Kidney (tissue), 14 donors: ENCODE results near the gene PPP1R14B. TPM values are rescaled to one million over a fixed set of nuclear protein-coding genes. Genes with fewer than 3 reads are reported as not detected.

Experiments
- DNase-seq, 5 donors: peaks; one replicate each; pipeline ENCODE4 v3.0.0-alpha.2; 2013 to 2020
- FAIRE-seq: peaks from 2 replicates; lab custom pipeline; 2012; peaks lifted over from hg19 to GRCh38; lab: Jason Lieb, UNC
- H3K27ac ChIP-seq, 2 donors: one replicate each; pipeline ENCODE4 v1.7.0; 2013; ENCODE audit warnings: low read depth in 2 of 2, low read length in 2 of 2, inconsistent platforms in 1 of 2
- H3K27me3 ChIP-seq: one replicate; pipeline ENCODE4 v1.7.1; 2013; ENCODE audit warnings: low read length, inconsistent platforms; ENCODE audit not compliant: control insufficient read depth, insufficient read depth
- H3K36me3 ChIP-seq, 3 donors: one replicate each; pipeline versions ENCODE4 v1.7.0 to v1.7.1; 2013; ENCODE audit warnings: low read length in 3 of 3, control low read depth in 1 of 3, inconsistent platforms in 1 of 3; ENCODE audit not compliant: insufficient read depth in 3 of 3, control insufficient read depth in 2 of 3
- H3K4me1 ChIP-seq, 3 donors: one replicate each; pipeline versions ENCODE4 v1.7.0 to v1.7.1; 2013; ENCODE audit warnings: low read length in 3 of 3, inconsistent platforms in 1 of 3, low read depth in 1 of 3; ENCODE audit not compliant: control insufficient read depth in 2 of 3, insufficient read depth in 2 of 3
- H3K4me3 ChIP-seq, 3 donors: one replicate each; pipeline versions ENCODE4 v1.7.0 to v1.8.1; 2013; ENCODE audit warnings: low read length in 3 of 3, control low read depth in 1 of 3, inconsistent platforms in 1 of 3
- H3K9ac ChIP-seq, 3 donors: one replicate each; pipeline versions ENCODE4 v1.7.0 to v1.7.1; 2013; ENCODE audit warnings: low read length in 3 of 3, control low read depth in 1 of 3, inconsistent platforms in 1 of 3
- H3K9me3 ChIP-seq, 3 donors: one replicate each; pipeline versions ENCODE4 v1.7.0 to v1.7.1; 2013; ENCODE audit warnings: low read length in 3 of 3, control low read depth in 1 of 3, inconsistent platforms in 1 of 3; ENCODE audit not compliant: control insufficient read depth in 2 of 3, insufficient read depth in 1 of 3
- CTCF ChIP-seq: IDR thresholded peaks from 3 replicates; pipeline ENCODE4 v1.5.1; 2012; ENCODE audit warnings: mild to moderate bottlenecking, moderate library complexity, borderline replicate concordance; ENCODE audit not compliant: insufficient read depth; ENCODE audit errors: extremely low read depth
- intact Hi-C: fragments of 100-400 bp; cut with DNase I; formaldehyde crosslinking; loops from one replicate; pipeline ENCODE4 v1.11.1; 2022
- polyA plus RNA-seq: library from polyadenylated mRNA; stranded (reverse); fragments of 350-450 nt; fragmentation: Illumina TruSeq; extraction: RNeasy Lipid Tissue Mini Kit (QIAGEN cat#74804); gene quantifications from one replicate; pipeline ENCODE4 v1.2.3, GENCODE V29; 2014; ENCODE audit warnings: low read depth, low replicate concordance; ENCODE audit not compliant: insufficient read depth
- total RNA-seq: library from RNA; stranded (reverse); fragmentation: NEBNext Ultra II Directional; extraction: Animal tissue kit (Norgen Biotek cat#: 25700); gene quantifications from one replicate; pipeline ENCODE4 v1.2.1, GENCODE V29; 2021
- donor health status: control.
- donor health status: control.
- donor health status: control.
- donor health status: control.
- donor health status: control.
- donor health status: DM: yes; HTN: yes; CAD: no.
- donor health status: Normal renal cell carcinoma (clear cell type).

PPP1R14B gene
- total and polyA plus RNA-seq, 2 donors from 2014 or later = 86.5 to 145 TPM

GRCh38 chr11:64254326-64254725 lies 7.6 kb upstream of the PPP1R14B start:
- Histone ChIP-seq H3K4me3 (no peak overlapping the region), H3K9me3 (no peaks in the 10 kb centered on the region), H3K27ac (no peak overlapping the region), H3K36me3 (peaks cover 0 to 6% (median 2%) of the 10 kb centered on the region in 3 donors), H3K27me3 (no peaks in the 10 kb centered on the region), H3K4me1 (peaks cover 0 to 20% (median 5%) of the 10 kb centered on the region in 3 donors), H3K9ac (no peak overlapping the region)
- TF ChIP-seq CTCF = no peak
- no peak for DNase-seq
- FAIRE-seq = no peak
- intact Hi-C loops = no loop called here

GRCh38 chr11:64253481-64253880 lies 6.7 kb upstream of the PPP1R14B start:
- H3K9me3 ChIP-seq = no peaks in the 10 kb centered on the region
- H3K27me3 ChIP-seq = no peaks in the 10 kb centered on the region
- TF ChIP-seq CTCF = no peak
- intact Hi-C loops = no loop called here
- no peak overlapping the region for H3K4me3 ChIP-seq
- FAIRE-seq (no peak), DNase-seq (no peak)
- peaks cover 0 to 22% (median 5%) of the 10 kb centered on the region in 3 donors for H3K4me1 ChIP-seq
- H3K27ac ChIP-seq = no peak overlapping the region
- peaks cover 0 to 6% (median 1%) of the 10 kb centered on the region in 3 donors for H3K36me3 ChIP-seq
- H3K9ac ChIP-seq = no peak overlapping the region

GRCh38 chr11:64253043-64253442 lies 6.3 kb upstream of the PPP1R14B start:
- intact Hi-C loops = no loop called here
- H3K4me3 ChIP-seq = no peak overlapping the region
- H3K36me3 ChIP-seq = peaks cover 0 to 6% (median 0%) of the 10 kb centered on the region in 3 donors
- H3K27me3 ChIP-seq = no peaks in the 10 kb centered on the region
- no peak for TF ChIP-seq CTCF
- H3K4me1 ChIP-seq = peaks cover 0 to 22% (median 5%) of the 10 kb centered on the region in 3 donors
- no peak for DNase-seq
- no peak overlapping the region for H3K27ac ChIP-seq
- FAIRE-seq = no peak
- no peaks in the 10 kb centered on the region for H3K9me3 ChIP-seq
- no peak overlapping the region for H3K9ac ChIP-seq
